ENCODE measurements around the gene HERC3.

The HERC3 gene

GRCh38 chr4:88720451-88721428 lies 128.5 kb downstream of the HERC3 start:
- DNase-seq (ENCODE audit: low spot score): no peak

- DNase-seq (ENCODE audit: low spot score): no peak
These were observed 130.0 kb downstream of the HERC3 start for GRCh38 chr4:88722276-88722780.

DNA sequence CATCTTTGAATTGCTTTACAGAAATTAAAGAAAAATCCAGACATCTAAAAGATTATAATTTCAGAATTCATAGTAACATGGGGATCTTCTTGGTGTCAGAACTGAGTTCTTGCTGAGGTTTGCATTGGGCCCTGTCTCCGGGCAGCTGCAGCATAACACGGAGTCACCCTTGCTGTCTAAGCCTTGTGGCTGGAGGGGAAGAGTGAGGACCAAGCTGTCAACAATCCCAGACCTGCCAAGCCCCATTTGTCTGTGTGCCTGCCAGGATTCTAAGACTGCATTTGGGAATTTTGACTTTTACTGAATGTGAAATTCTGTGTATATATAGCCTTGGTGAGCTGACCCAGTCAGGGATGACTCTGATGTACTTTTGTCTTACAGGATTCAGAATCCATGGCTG lies 130.5 kb downstream of the HERC3 start:
- no peak for DNase-seq (ENCODE audit: low spot score)

GRCh38 chr4:88724406-88724805 lies 132.1 kb downstream of the HERC3 start:
- no peak for DNase-seq (ENCODE audit: low spot score)

GRCh38 chr4:88725143-88725542 lies 132.9 kb downstream of the HERC3 start:
- no peak for DNase-seq (ENCODE audit: low spot score)

DNA sequence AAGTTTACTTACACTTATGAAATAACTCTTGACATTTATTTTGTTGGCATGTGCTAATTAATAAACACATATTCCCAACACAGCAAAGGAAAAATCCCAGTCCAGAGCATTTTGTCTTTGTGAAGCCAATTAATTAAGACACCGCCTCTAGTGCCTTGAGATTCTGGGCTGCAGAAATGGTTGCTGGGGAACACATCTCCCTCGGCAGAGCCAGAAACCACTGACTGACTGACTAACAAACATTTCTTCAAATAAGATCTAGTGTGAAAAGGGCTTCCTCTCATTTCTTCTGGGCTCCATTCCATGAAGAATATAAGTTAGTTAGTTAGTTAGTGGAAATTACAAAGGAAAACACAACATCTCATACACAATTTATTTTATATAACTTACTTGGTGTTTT lies 133.7 kb downstream of the HERC3 start:
- DNase-seq (ENCODE audit: low spot score): no peak

DNA sequence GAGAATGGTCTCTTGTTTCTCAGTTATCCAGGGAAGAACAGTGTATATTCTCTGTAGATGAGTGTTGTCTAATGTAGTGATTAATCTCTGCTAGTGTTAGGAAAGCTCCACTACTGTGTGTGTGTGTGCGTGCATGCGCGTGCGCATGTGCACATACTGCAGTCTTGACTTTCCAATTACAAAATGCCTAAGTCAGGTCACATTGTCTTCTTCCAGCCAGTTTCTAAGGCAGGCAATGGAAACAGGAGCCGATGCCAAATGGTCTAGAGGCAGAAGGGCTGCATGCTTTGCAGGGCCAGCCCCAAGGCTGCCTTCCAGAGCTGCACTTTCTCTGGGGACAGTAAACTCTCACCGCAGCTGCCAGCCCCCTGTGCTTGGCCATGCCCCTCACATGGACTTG lies 135.9 kb downstream of the HERC3 start:
- no peak for DNase-seq (ENCODE audit: low spot score)

- DNase-seq (ENCODE audit: low spot score): no peak
These were observed 137.0 kb downstream of the HERC3 start for GRCh38 chr4:88729146-88729760.

- DNase-seq (ENCODE audit: low spot score): no peak
These were observed 138.5 kb downstream of the HERC3 start for GRCh38 chr4:88730811-88731210.

DNA sequence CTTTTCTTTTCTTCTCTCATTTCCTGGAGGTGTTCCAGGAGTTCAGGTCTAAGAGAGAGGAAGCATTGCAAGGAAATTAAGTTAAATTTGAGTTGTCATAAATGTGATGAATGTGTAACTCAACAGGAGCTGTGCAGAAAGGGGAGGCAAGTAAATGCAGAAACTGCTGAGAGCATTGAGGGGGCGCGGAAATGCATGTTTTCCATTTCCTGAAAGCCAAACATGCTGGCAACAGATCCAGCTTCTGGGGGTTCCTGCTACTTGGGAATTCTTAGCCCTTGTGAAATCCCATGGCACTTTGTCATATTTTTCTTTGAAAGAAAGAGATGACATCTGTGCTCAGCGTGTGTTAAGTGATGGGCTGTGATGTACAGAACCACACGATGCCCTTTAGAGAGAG lies 139.1 kb downstream of the HERC3 start:
- DNase-seq (ENCODE audit: low spot score): no peak

- no peak for DNase-seq (ENCODE audit: low spot score)
These were observed 140.6 kb downstream of the HERC3 start for GRCh38 chr4:88732714-88733368.

DNA sequence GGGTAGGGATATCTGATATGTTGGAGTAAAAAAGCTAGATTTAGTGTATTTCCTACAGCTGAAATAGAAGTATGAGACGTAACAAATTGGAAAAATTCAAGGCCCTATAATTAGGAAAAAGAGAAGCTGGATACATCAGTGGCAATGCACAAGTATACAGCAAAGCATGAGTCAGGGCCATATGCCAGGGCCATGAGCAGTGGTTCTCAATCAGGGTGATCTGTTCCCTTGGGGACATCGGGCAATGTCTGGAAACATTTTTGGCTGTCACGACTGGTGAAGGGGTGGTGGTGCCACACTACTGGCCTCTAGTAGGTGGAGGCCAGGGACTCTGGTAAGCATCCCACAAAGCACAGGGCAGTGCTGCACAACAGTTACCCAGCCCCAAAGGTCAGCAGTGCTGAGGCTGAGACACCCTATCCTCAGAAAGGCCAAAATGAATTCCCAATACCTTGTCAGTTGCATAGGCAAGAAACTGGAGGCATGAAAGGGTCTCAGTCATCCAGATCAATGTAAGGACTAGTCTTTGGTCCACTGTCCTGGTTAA lies 142.2 kb downstream of the HERC3 start:
- DNase-seq (ENCODE audit: low spot score): no peak

DNA sequence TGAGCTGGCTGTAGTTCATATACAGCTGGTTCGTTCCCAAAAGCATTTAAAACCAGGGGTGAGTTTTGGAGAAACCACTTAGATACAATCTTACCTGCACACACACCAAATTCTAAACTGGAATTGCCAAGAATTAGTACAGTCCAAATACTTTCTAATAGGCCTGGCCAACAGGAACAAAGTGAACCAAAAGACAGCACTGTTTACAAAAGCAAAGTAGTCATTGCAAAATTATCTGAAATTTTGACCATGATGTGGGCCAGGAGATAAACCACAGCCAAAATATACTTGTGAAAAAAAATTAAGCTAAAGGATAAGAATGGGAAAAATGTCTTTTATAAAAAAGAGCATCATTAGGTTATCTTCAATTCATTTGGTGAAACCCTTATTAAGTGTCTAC lies 143.3 kb downstream of the HERC3 start:
- no peak for DNase-seq (ENCODE audit: low spot score)

DNA sequence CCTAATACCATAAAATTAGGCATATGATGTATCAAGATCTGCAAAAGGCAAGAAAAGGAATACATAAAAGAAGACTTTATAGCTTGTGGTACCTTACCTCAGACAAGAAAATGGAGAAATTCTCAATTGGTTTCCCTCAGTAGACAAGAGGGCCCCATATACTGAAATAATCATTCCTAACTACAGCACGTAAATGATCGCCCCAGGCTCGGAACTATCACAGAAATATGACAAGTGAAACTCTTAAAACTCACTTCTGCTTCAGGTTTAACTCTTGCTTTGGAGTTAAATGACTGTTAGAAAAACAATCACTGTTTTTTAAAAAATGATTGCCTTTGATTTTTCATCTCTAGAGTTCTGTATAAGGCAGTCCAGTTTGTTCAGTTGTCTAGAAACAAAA lies 144.0 kb downstream of the HERC3 start:
- no peak for DNase-seq (ENCODE audit: low spot score)

GRCh38 chr4:88737307-88737941 lies 145.1 kb downstream of the HERC3 start:
- no peak for DNase-seq (ENCODE audit: low spot score)

DNA sequence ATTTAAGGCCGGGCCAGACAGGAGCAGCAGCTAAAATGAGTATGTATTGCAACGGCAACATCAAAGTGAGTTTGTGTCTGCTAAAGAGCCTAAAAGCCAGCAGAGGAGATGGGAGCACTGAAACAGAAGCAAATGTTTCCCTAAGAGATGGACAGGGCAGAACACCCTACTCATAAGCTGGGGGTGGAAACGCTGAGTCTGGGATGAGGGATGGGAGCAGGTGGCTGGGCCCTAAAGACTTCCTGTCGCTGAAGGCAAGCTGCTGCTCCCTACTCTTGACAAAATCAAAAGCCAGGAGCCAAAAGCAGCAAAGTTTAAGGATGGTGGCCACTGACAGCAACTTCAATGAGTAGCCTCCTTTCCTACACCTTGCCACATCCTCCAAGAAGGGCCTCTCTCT lies 145.9 kb downstream of the HERC3 start:
- no peak for DNase-seq (ENCODE audit: low spot score)

GRCh38 chr4:88742561-88742960 lies 150.3 kb downstream of the HERC3 start:
- DNase-seq (ENCODE audit: low spot score): no peak

- no peak for DNase-seq (ENCODE audit: low spot score)
These were observed 151.4 kb downstream of the HERC3 start for GRCh38 chr4:88743696-88744095.

DNA sequence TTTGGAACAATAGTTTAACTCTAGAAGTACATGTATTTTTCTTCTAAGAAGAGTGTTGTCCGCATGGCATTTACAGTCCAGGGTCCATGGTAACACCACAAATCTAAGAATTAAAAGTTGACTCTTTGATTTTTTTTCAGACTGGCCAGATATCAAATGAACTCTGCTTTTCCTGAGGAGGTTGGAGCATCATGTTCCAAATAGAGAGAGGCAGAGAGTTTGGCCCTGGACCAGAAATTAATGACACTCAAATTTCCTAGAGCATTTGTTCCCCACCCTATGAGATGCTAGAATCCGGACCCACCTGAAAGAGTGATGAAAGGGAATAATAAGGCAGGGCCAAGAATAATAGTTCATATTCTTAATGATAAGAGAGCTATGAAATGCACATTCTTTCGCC lies 152.3 kb downstream of the HERC3 start:
- DNase-seq (ENCODE audit: low spot score): no peak

- no peak for DNase-seq (ENCODE audit: low spot score)
These were observed 152.9 kb downstream of the HERC3 start for GRCh38 chr4:88745175-88745574.

DNA sequence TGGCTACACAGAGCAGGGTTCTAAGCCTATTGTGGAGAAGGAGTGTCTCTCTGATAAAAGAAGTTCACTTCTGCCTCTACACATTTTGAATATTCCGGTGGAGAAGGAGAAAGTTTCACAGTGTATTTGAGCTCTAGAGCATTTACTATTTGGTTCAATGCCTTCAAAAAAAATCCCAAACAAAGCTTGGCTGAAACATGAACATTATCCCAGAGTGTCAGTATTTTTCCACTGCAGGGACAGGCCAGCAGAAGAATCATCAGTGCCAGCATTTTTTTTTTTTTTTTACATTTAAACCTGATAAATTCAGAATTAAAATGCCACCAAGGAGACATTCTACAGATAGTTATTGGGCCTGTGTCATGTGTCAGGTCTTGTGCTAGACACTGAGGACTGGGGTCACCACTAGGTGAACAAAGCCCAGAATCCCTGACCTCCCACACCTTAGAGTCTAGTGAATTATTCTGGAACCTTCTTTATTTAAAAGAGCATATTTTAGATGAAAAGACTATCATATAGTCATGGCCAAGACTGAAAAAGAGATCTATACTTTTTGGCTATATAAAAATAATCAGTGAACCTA lies 153.4 kb downstream of the HERC3 start:
- no peak for DNase-seq (ENCODE audit: low spot score)

- DNase-seq (ENCODE audit: low spot score): no peak
These were observed 153.9 kb downstream of the HERC3 start for GRCh38 chr4:88746206-88746605.

Measured in hematopoietic multipotent progenitor cell treated with erythropoietin and hydrocortisone succinate and interleukin-3 and kit ligand, for 15 days (in vitro differentiated cells).